Endothelial cell of umbilical vein (primary cell): ENCODE data around the gene NSDHL.

Source experiments
- CTCF ChIP-seq, 2 donors: IDR thresholded peaks; 1 replicate in 1 of 2; 2 replicates in 1 of 2; pipeline ENCODE4 v1.5.1; 2011; ENCODE audit warnings: low read length in 2 of 2, mild to moderate bottlenecking in 2 of 2, moderate library complexity in 2 of 2, control low read depth in 1 of 2, inconsistent platforms in 1 of 2, low read depth in 1 of 2; ENCODE audit not compliant: insufficient read depth in 1 of 2; ENCODE audit errors: extremely low read depth in 1 of 2
- EZH2 ChIP-seq: IDR thresholded peaks from 2 replicates; pipeline ENCODE4 v1.6.1; 2012; ENCODE audit warnings: borderline replicate concordance, low read depth, mild to moderate bottlenecking, moderate library complexity, low read length, inconsistent platforms; ENCODE audit not compliant: severe bottlenecking
- MYC ChIP-seq: IDR thresholded peaks from one replicate; pipeline ENCODE4 v1.6.1; 2011; ENCODE audit warnings: mild to moderate bottlenecking, low read depth, low read length
- POLR2A ChIP-seq: IDR thresholded peaks from 2 replicates; pipeline ENCODE4 v1.6.1; 2012; ENCODE audit warnings: low read depth, mild to moderate bottlenecking, control low read depth, low read length
- POLR2AphosphoS5 ChIP-seq: IDR thresholded peaks from 2 replicates; pipeline ENCODE4 v1.6.1; 2012; ENCODE audit warnings: low read depth, mild to moderate bottlenecking, control low read depth, low read length, moderate library complexity; ENCODE audit not compliant: insufficient read depth

- TF ChIP-seq CTCF (IDR thresholded peaks at IDR 0.05; ENCODE audit: extremely low read depth in 1 of 2, insufficient read depth in 1 of 2, low read depth in 1 of 2, low read length in 2 of 2) (no peak), MYC (no peak), EZH2 (no peak), POLR2A (no peak), POLR2AphosphoS5 (no peak)
Observed at GRCh38 chrX:152876931-152877840, 46.3 kb downstream of the NSDHL start.
